Mammary epithelial cell (primary cell): ENCODE results near the gene ELP5.

Experiments
- CTCF ChIP-seq, 2 donors: IDR thresholded peaks in 1 of 2; conservative IDR thresholded peaks in 1 of 2; 2 replicates each; pipeline ENCODE4 v1.5.1; 2011 to 2012; ENCODE audit warnings: inconsistent platforms in 2 of 2, low read length in 2 of 2, mild to moderate bottlenecking in 2 of 2, control low read depth in 1 of 2, low read depth in 1 of 2; ENCODE audit not compliant: insufficient read depth in 1 of 2; ENCODE audit errors: extremely low read depth in 1 of 2
- EZH2 ChIP-seq: IDR thresholded peaks from 2 replicates; pipeline ENCODE4 v1.6.1; 2012; ENCODE audit warnings: low read length, inconsistent platforms, borderline replicate concordance

DNA sequence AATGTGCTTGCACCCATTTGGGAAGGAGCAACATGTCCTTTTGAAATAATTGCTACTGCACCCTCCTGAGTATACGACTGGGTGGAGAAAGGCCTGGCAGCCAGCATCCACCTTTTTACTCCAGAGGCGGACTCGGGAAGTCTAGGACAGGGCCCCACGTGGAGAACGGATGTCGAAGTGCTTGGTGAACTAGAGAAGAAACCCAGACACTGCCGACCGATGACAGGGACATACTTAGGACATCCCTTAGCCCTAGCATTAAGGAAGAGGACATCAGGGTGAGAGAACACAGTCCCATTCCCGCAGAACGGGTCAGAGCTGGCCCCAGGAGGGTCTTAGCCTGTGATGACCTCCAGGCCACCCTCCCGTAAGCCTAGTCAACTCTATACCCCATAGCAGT lies 38.7 kb downstream of the ELP5 start:
- no peak for TF ChIP-seq CTCF (conservative IDR thresholded peaks at IDR 0.05 in 1 of 2, IDR thresholded peaks at IDR 0.05 in 1 of 2; ENCODE audit: extremely low read depth in 1 of 2, insufficient read depth in 1 of 2, low read depth in 1 of 2, low read length in 2 of 2)
- no peak for TF ChIP-seq EZH2
